ENCODE results near the gene KRT39.
"Not testable (repeated sequence)": the region's sequence is repeated elsewhere in the genome, so short reads cannot be mapped to it uniquely, and the experiment has no call there.

The KRT39 gene

DNA sequence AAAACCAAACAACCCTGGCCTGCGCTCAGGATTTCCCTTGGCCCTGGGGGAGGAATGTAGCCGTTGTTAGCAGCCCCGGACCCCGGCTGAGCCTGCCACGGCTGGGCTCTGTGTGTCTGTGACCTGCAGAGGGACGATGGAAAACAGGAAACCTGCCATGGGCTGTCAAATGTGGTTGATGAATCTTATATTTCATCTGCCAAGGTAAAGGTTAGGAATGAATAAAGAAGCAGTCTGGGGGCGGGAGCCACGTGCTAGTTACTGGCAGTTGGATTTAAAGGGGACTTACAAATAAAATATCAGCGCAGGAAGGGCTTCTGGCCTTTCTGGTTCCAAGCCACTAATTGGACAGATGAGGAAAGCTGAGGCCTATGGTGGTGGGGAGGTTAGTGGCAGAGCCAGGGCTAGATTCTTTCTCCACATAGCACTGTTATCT is 29.3 kb downstream of the KRT39 start, which contains the start of gene KRT23:
TSS of gene KRT23 (minus strand) at position 263 of the 436 bp plus-strand sequence. CDS start 1,043 bp downstream, outside the sequence.
- DNase-seq, result no peak

DNA sequence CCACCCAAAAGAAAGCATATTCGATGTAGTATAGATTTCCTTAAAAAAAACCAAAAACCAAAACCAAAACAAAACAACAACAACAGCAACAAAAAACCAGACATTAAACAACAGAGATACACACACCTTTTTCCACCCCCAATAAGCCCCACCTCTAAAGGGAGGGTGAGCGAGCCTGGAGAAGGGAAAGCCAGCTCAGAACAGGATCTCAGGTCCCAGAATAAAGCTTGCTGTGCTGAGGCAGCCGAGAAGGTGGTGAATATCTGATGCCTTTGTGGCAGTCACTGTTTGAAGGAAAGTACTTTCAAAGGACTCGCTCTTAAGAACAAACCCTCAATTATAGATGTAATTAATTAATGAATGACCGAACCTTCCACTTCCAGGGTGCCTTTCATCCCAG is 29.8 kb downstream of the KRT39 start:
- DNase-seq, result no peak

DNA sequence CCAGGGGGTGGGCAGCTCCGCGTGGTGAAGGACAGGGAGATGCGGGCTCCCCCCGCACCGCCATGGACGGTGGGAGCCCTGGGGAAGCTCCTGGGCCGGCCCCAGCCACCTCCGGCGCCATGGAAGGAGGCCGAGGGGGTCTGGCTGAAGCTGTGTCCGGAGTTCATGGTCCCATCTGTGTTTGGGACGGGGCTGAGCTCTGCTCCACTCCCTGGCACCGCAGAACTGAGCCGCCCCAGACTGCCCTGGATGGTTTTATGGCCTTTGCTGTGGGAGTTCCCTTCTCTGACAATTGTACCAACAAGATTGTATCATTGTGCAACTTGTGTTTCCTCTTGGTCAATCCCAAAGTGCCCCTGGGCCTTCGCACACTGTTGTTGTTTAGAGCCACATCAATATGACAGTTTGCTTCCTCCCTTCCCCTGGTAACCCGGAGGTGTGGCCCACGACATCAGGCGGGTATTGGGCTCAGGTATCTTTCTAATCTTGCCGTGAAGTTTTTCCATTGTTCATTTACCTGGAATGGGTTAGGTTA is 30.2 kb downstream of the KRT39 start:
- DNase-seq, result no peak

DNA sequence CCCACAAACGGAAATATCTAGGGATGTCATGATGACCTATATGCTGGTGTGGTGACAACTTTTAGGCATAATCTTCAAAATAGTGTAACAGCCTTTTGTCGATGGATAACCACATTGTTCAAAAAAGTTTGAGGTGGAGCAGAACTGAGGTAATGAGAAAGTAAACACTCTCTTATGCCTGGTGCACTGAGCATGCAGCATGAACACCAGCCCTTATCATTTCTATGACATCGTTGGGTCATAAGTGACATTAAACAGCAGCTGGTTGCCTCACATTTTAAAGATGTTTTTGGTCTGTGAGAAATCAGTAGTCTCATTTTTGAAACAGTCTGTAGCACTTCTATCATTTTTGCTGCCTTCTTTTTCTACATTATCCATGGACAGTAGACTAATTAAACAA is 31.1 kb downstream of the KRT39 start:
- DNase-seq, result no peak

DNA sequence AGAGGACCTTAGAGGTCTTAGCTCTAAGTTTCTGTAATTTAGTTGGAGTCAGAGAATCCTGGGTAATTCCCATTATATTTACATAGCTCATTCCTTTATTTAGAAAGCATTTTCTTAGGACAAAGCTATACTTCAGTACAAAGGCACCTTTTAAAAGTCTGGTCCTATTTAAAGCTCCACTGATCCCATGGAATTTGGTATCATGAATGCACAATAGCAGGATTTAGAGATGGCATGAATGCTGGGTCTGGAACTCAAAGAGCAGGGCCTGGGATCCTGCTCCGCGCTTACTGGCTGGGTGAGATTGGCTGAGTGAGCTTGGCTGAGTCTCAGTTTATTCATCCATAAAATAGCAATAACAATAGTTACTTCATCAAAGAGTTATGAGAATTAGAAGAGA is 34.1 kb downstream of the KRT39 start:
- DNase-seq, result no peak

DNA sequence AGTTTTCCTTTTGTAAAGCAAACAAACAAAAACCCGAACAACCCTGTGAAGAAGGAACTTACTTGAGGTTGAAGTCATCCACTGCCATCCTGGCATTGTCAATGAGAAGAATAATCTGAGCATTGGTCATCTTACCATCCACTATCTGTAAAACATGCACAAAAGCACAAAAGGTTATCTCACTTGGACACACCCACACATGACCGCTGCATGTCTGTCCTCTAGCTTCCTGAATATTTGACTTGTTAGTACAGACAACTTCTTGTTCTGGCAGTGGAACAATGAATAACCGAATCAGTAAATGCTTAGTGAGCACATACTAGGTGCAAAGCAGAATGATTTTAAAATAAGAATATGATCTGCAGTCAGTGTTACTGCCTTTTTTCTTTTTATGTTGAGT is 35.4 kb downstream of the KRT39 start:
- DNase-seq, result no peak

DNA sequence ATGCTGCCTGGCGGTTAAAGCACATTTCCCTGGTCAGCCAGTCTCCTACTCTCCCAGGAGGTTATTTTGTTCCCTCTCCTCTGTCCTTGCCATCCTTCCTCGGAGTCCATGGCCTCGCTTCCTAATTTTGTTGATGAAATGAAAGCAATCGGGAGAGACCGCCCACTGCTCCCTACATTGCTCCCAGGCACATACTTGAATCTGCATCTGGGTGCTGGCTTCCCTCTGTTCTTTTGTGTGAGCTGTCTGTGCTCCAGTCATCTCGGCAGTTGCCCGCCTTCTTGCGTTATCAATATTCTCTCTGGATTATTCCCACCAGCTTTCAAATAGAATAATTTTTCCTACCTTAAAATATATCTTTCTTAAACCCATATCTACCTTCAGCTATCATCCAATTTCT is 40.4 kb downstream of the KRT39 start:
- DNase-seq, result no peak

DNA sequence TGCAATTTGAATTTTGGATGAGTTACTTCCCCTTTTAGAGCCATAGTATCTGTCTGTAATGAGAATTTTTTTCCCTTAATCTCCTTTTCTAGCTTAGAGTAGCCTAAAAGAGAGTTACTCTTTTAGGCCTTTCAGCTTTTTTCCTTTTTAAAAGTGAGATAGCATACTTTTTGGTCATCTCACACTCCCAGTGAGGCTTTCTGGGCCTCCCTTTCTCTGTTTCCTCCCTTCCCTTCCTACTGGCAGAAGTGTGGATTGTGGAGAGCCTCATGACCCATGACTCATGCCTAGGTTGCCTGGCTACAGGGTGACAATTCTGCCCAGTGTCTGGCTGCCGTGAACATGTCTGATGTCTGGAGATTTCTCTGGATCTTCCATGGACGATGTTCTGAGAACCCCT is 44.5 kb downstream of the KRT39 start:
- peak; percentile 72 for DNase-seq

DNA sequence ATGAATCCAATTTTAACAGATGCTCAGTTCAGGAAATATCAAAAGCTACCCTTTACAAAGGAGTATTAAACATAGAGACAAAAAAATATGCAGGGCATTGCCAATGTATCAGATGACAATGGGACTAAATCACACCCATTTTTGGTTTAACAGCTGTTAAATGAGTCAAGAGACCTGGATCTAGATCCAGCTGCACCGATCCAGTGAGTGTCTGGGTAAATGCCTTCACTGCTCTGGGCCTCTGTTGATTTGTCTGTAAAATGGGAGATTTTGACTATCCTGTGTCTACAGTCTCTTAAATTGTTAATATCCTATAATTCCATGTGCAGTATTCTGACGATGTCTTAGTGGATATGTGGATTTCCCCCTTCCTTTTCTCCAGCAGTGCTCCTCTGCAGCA is 45.7 kb downstream of the KRT39 start:
- DNase-seq, result no peak

DNA sequence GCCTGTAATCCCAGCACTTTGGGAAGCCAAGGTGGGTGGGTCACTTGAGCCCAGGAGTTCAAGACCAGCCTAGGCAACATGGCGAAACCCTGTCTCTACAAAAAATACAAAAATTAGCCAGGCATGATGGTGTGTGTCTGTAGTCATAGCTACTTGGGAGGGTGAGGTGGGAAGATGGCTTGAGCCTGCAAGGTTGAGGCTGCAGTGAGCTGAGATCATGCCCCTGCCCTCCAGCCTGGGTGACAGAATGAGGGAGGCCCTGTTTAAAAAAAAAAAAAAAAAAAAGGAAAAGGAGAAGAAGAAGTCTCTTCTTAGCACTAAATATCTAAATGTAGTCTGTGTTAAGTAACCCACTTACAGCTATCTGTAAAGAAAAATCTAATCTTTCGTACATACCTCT is 49.6 kb downstream of the KRT39 start:
- DNase-seq, result not testable (repeated sequence)

DNA sequence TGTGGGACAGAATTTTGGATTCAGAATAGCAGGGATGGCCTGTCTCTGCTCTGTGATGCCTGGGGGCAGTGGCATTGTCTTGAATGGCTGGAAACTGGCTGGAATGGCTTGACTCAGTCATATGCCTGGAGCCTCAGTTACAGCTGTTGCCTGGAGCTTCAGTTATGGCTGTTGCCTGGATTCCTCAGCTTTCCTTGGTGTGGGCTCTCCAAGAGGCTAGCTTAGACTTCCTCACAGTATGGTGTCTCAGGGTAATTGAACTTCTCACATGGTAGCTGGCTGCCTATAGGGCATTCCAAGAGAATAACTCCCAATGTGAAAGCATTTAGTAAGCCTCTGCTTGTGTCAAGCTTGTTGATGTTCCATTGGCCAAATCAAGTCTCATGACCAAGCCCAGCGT is 50.4 kb downstream of the KRT39 start:
- no peak for DNase-seq

DNA sequence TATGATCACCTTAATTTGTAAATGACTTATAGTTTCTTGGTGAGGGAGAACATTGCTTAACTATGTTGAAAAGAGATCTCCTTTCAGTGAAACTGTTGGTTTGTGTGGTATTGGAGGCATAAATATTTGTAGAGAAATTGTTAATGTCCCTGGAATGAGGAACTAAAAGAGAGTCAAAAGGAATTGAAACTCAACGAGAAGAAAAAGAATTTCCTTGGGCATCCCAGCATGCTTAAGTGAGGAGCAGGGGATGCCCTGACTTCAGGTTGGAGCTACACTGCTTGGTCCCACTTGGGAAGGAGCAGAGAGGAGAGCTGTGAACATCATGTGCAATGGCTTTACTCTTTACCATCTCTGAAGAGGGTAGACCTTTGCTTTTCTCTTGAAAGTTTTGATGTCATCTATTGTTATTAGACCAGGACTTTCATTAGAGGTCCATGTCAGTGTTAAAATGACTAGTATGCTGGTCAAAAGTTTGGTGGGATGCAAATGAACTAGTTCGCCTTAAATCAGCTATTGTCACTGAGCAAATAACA is 51.0 kb downstream of the KRT39 start:
- DNase-seq, result peak; percentile 75

DNA sequence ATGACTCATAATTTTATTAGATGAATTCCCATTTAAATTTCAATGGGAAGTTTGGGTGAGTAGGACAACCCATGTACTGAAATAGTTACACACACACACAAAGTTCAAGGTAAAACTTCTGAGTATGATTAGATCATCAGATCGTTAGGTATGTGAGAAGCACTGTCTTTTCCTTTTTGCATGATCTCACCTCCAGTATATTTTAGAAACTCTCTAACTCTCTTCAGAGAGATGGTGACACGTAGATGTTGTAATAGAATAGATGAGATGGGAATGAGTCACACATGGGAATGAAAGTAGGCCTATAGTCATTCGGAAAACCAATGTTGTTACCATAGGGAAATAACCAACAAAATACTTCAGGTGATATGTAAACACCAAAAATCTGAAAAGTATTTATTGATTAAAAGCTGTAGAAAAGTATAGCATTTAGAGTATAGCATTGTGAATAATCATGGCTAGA is 51.5 kb downstream of the KRT39 start:
- DNase-seq, result peak; percentile 97

DNA sequence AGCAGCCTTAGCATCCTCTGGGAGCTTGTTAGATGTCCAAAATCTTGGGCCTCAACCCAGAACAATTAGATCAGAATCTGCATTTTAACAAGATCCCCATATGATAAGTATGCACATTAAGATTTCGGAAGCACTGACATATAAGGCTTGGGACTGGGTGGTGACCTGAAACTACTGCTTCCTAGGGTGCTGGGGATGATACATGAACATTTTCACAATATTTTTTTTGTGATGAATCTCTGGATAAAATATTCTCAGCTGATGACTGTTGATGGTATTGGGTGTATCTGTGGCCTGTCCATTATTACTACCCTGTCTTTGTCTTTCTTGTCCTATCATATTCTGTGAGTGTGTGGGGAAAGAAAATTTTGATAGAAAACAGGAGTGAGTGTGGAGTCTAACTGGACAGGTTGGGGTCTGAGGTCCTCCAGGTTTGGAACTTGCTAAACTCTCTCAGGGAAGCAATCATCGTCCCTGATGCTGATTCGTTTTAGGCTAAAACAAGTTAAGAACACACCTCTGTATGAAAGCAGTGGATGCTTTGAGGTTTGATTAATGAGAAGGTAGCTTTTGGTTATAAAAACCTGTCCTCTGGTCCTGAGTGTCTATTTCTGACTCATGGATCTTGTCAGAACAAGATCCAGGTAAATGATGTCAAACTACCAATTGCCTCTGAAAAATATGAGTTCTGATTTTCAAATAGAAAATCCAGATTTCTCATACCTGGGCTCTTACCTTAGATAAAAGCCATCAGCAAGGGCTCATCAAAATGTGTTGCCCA is 52.5 kb downstream of the KRT39 start:
- DNase-seq, result no peak

DNA sequence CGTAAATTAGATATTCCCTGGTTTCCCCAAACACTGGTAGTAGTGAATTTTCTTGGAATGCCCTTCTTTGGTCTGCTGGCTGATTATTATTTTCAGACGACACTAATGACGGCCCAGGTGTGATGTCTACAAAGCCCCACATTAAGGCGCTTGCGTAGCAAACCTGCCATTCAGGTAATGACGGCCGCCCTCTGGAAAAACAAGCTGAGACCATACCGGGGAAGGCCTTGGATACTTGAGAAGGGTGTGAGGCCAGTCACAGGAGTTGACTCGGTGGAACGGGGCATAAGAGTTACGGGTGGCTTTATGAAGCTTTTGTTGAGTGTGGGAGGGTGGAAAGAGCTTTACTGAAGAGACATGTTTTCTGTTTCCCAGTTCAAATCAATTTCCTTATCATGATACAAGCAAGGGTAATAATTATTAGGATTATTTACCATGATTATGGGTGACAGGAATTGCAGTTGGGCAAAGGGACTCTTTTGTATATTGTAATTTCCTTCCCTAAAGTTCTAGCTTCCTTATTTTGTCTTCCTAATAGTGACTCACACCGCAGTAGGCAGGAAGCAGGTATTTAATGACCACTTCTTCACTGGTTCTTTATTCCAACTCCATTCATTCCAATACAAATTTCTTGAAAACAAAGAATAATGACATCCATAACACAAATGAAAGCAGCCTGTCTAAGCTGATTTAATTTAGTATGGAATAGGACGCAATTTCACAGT is 54.1 kb downstream of the KRT39 start:
- DNase-seq, result no peak

DNA sequence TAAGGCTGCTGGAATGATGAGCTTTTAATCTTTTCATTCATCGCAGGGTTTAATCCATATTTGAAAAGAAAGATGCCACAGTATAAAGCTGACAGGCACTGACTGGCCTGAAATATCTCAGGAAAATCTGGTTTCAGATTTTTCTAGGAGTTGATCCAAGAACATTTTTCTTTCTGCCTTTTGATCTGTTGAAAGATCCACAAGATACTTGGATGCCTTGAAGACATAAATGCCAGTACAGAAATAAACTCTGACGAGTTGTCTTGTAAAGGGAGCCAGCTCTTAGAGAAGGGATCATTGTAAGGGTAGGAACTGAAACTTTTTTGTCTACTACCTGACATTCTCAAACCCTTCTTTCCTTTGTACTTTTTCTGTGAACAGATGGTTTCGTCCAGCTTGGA is 56.3 kb downstream of the KRT39 start:
- DNase-seq, result peak; percentile 92

DNA sequence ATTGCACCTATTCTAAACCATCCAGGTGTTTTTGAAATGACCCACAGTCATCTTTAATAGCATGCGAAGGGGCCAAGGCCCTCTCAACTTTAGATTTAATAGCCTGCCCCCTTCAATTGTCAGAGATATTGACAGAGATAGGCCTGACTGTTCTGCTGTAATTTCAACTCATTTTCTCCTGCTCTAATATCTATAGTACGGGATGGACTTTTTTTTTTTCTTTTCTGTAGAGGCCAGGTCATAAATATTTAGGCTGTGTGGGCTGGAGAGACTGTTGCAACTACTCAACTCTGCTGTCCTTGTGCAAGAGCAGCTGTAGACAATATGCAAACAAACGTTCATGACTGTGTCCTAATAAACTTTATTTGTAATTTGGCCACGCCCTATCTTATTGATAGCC is 57.0 kb downstream of the KRT39 start:
- DNase-seq, result peak; percentile 75

DNA sequence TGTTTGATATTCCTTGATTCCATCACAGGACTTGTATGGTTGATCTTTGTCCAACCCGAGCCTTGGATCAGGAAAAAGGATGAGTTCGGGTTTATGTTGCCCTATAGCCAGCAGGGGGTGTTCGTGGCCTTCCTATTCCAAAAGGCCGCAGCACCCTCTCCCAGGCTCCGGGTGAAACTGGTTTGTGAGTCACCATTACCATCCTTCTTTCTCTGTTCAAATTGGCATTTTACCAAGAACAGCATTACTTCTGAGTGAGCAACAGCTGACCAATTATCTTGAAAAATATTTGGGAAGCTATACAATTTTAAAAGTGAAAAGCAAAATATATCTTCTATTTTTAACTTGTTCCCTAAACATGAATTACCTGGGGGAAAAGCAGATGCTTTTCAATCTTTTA is 57.4 kb downstream of the KRT39 start:
- peak; percentile 98 for DNase-seq

Measured in fibroblast of skin of right quadriceps (primary cell).